ACC112 (cell line): ENCODE results near the gene COL12A1.

ENCODE experiments used
- H2AFZ ChIP-seq: fragments of 200-600 bp; sonication (generic); one replicate; pipeline ENCODE4 v1.6.0; 2017; ENCODE audit warnings: antibody characterized with exemption, low read length; ENCODE audit not compliant: unreplicated experiment
- H3K27ac ChIP-seq: fragments of 200-600 bp; sonication (generic); 2 replicates; pipeline ENCODE4 v1.5.1; 2014; ENCODE audit warnings: low read depth, mild to moderate bottlenecking, antibody characterized with exemption, low read length, moderate library complexity
- H3K27me3 ChIP-seq: fragments of 200-600 bp; sonication (generic); 2 replicates; pipeline ENCODE4 v1.6.1; 2014; ENCODE audit warnings: mild to moderate bottlenecking, antibody characterized with exemption, low read length, moderate library complexity, mixed read lengths; ENCODE audit not compliant: insufficient read depth
- H3K36me3 ChIP-seq: fragments of 200-600 bp; sonication (generic); 2 replicates; pipeline ENCODE4 v1.6.1; 2016; ENCODE audit warnings: mild to moderate bottlenecking, antibody characterized with exemption, low read length, moderate library complexity, mixed read lengths; ENCODE audit not compliant: insufficient read depth
- H3K4me1 ChIP-seq: fragments of 200-600 bp; sonication (generic); one replicate; pipeline ENCODE4 v1.6.1; 2016; ENCODE audit warnings: low read length, mixed read lengths; ENCODE audit not compliant: insufficient read depth, unreplicated experiment, control insufficient read depth
- H3K4me3 ChIP-seq: fragments of 200-600 bp; sonication (generic); 2 replicates; pipeline ENCODE4 v1.5.1; 2014; ENCODE audit warnings: mild to moderate bottlenecking, low read depth, low read length
- H3K79me2 ChIP-seq: fragments of 200-600 bp; sonication (generic); one replicate; pipeline ENCODE4 v1.6.0; 2016; ENCODE audit warnings: low read length; ENCODE audit not compliant: control insufficient read depth, unreplicated experiment, insufficient read depth

The COL12A1 gene

GRCh38 chr6:75156186-75156878 is 49.5 kb downstream of the COL12A1 start:
- peaks cover 5% of the 10 kb centered on the region for H3K4me1 ChIP-seq
- no peak overlapping the region for H3K4me3 ChIP-seq
- no peaks in the 10 kb centered on the region; the same call in none of the 2 replicates for H3K36me3 ChIP-seq
- H3K79me2 ChIP-seq, result no peaks in the 10 kb centered on the region
- no peak overlapping the region for H3K27ac ChIP-seq
- no peaks in the 10 kb centered on the region for H3K27me3 ChIP-seq
- H2AFZ ChIP-seq, result no peak overlapping the region

- no peak overlapping the region for H3K27ac ChIP-seq
- no peaks in the 10 kb centered on the region; the same call in none of the 2 replicates for H3K36me3 ChIP-seq
- H3K79me2 ChIP-seq, result no peaks in the 10 kb centered on the region
- H3K4me1 ChIP-seq, result peaks cover 7% of the 10 kb centered on the region
- H3K4me3 ChIP-seq, result no peak overlapping the region
- H3K27me3 ChIP-seq, result no peaks in the 10 kb centered on the region
- H2AFZ ChIP-seq, result no peak overlapping the region
These were observed 50.2 kb downstream of the COL12A1 start for GRCh38 chr6:75155631-75156030.

GRCh38 chr6:75154973-75155372 is 50.9 kb downstream of the COL12A1 start:
- H3K36me3 ChIP-seq, result no peaks in the 10 kb centered on the region; the same call in none of the 2 replicates
- H3K4me3 ChIP-seq, result no peak overlapping the region
- H3K27ac ChIP-seq, result no peak overlapping the region
- H3K4me1 ChIP-seq, result peaks cover 14% of the 10 kb centered on the region
- no peaks in the 10 kb centered on the region for H3K79me2 ChIP-seq
- no peaks in the 10 kb centered on the region for H3K27me3 ChIP-seq
- H2AFZ ChIP-seq, result no peak overlapping the region

- H3K4me1 ChIP-seq, result peaks cover 31% of the 10 kb centered on the region
- no peaks in the 10 kb centered on the region for H3K79me2 ChIP-seq
- H3K4me3 ChIP-seq, result no peak overlapping the region
- H3K27ac ChIP-seq, result no peak overlapping the region; the same call in 1 of the 2 replicates
- H3K36me3 ChIP-seq, result peaks cover 6% of the 10 kb centered on the region; the same call in 1 of the 2 replicates
- H3K27me3 ChIP-seq, result no peaks in the 10 kb centered on the region
- H2AFZ ChIP-seq, result no peak overlapping the region
These were observed 55.0 kb downstream of the COL12A1 start for GRCh38 chr6:75150685-75151412.

- Histone ChIP-seq H3K79me2 (no peaks in the 10 kb centered on the region), H3K4me1 (peaks cover 31% of the 10 kb centered on the region), H2AFZ (no peak overlapping the region), H3K27me3 (no peaks in the 10 kb centered on the region), H3K4me3 (no peak overlapping the region), H3K27ac (peak overlapping the region; percentile 39), H3K36me3 (peaks cover 8% of the 10 kb centered on the region; the same call in 1 of the 2 replicates)
These were observed 56.2 kb downstream of the COL12A1 start for GRCh38 chr6:75149696-75150095.

- Histone ChIP-seq H3K27me3 (no peaks in the 10 kb centered on the region), H2AFZ (no peak overlapping the region), H3K4me1 (peaks cover 31% of the 10 kb centered on the region), H3K4me3 (no peak overlapping the region), H3K79me2 (no peaks in the 10 kb centered on the region), H3K36me3 (peaks cover 8% of the 10 kb centered on the region; the same call in 1 of the 2 replicates), H3K27ac (peak overlapping the region; percentile 39)
These were observed 56.6 kb downstream of the COL12A1 start for GRCh38 chr6:75149240-75149639.

- Histone ChIP-seq H3K36me3 (peaks cover 8% of the 10 kb centered on the region; the same call in 1 of the 2 replicates), H3K4me3 (no peak overlapping the region), H3K79me2 (no peaks in the 10 kb centered on the region), H2AFZ (no peak overlapping the region), H3K27ac (peak overlapping the region; percentile 13; the same call in 1 of the 2 replicates), H3K27me3 (no peaks in the 10 kb centered on the region), H3K4me1 (peaks cover 40% of the 10 kb centered on the region)
These were observed 58.3 kb downstream of the COL12A1 start for GRCh38 chr6:75147512-75147911.

- H3K4me1 ChIP-seq, result peaks cover 37% of the 10 kb centered on the region
- H3K27me3 ChIP-seq, result no peaks in the 10 kb centered on the region
- no peak overlapping the region for H3K4me3 ChIP-seq
- no peaks in the 10 kb centered on the region for H3K79me2 ChIP-seq
- no peak overlapping the region for H2AFZ ChIP-seq
- no peak overlapping the region for H3K27ac ChIP-seq
- H3K36me3 ChIP-seq, result 0 out of 2 replicates have a peak, but pooled peaks cover 8% of the 10 kb centered on the region
These were observed 59.9 kb downstream of the COL12A1 start for GRCh38 chr6:75145976-75146375.

GRCh38 chr6:75145211-75145610 is 60.6 kb downstream of the COL12A1 start:
- no peak overlapping the region for H3K27ac ChIP-seq
- H3K79me2 ChIP-seq, result no peaks in the 10 kb centered on the region
- peaks cover 31% of the 10 kb centered on the region for H3K4me1 ChIP-seq
- no peak overlapping the region for H2AFZ ChIP-seq
- no peaks in the 10 kb centered on the region for H3K27me3 ChIP-seq
- 0 out of 2 replicates have a peak, but pooled peaks cover 8% of the 10 kb centered on the region for H3K36me3 ChIP-seq
- H3K4me3 ChIP-seq, result no peak overlapping the region

GRCh38 chr6:75144386-75144785 is 61.5 kb downstream of the COL12A1 start:
- H3K36me3 ChIP-seq, result 0 out of 2 replicates have a peak, but pooled peaks cover 8% of the 10 kb centered on the region
- no peak overlapping the region for H2AFZ ChIP-seq
- H3K4me1 ChIP-seq, result peaks cover 23% of the 10 kb centered on the region
- H3K27me3 ChIP-seq, result no peaks in the 10 kb centered on the region
- H3K27ac ChIP-seq, result no peak overlapping the region
- H3K4me3 ChIP-seq, result no peak overlapping the region
- H3K79me2 ChIP-seq, result no peaks in the 10 kb centered on the region
